HEK293T (cell line): ENCODE measurements around the gene ZNF184.
A peak's percentile ranks its signal among the peaks of the same experiment; 100 is the strongest.

Source experiments
- CTCF ChIA-PET: fragments of 350-600 bp; formaldehyde crosslinking; extraction: SDS; loops from one replicate; lab custom pipeline; 2021; ENCODE audit warnings: antibody characterized with exemption, inconsistent platforms; lab: Yijun Ruan, JAX
- POLR2A ChIA-PET: fragments of 350-600 bp; formaldehyde crosslinking; extraction: SDS; loops from one replicate; lab custom pipeline; 2020; ENCODE audit warnings: antibody characterized with exemption, inconsistent platforms; lab: Yijun Ruan, JAX
- DNase-seq: peaks from one replicate; pipeline ENCODE4 v3.0.0; 2012; ENCODE audit warnings: mixed read lengths; ENCODE audit errors: extremely low spot score
- ARNT ChIP-seq: fragments of 450-650 bp; IDR thresholded peaks from 2 replicates; pipeline ENCODE4 v1.6.1; 2017; ENCODE audit warnings: mild to moderate bottlenecking
- BHLHE40 ChIP-seq: fragments of 450-650 bp; IDR thresholded peaks from 2 replicates; pipeline ENCODE4 v1.6.1; 2016; ENCODE audit warnings: mild to moderate bottlenecking, moderate library complexity, borderline replicate concordance
- CTBP1 ChIP-seq: fragments of 450-650 bp; IDR thresholded peaks from 2 replicates; pipeline ENCODE4 v1.6.1; 2016; ENCODE audit warnings: borderline replicate concordance
- ELF4 ChIP-seq: fragments of 450-650 bp; IDR thresholded peaks from 2 replicates; pipeline ENCODE4 v1.6.1; 2017; ENCODE audit warnings: antibody characterized with exemption
- FOXA1 ChIP-seq: fragments of 450-650 bp; IDR thresholded peaks from 2 replicates; pipeline ENCODE4 v1.6.1; 2016; ENCODE audit warnings: mild to moderate bottlenecking
- FOXK2 ChIP-seq: fragments of 450-650 bp; IDR thresholded peaks from 2 replicates; pipeline ENCODE4 v1.6.1; 2016; ENCODE audit warnings: mild to moderate bottlenecking
- FOXM1 ChIP-seq: fragments of 450-650 bp; IDR thresholded peaks from 2 replicates; pipeline ENCODE4 v1.6.1; 2017; ENCODE audit warnings: mild to moderate bottlenecking, borderline replicate concordance
- HDGF ChIP-seq: fragments of 450-650 bp; IDR thresholded peaks from 2 replicates; pipeline ENCODE4 v1.6.1; 2017; ENCODE audit warnings: antibody characterized with exemption, borderline replicate concordance
- L3MBTL2 ChIP-seq: fragments of 450-650 bp; conservative IDR thresholded peaks from 2 replicates; pipeline ENCODE4 v1.6.1; 2016; ENCODE audit warnings: mild to moderate bottlenecking
- LEF1 ChIP-seq: fragments of 450-650 bp; IDR thresholded peaks from 2 replicates; pipeline ENCODE4 v1.6.1; 2017; ENCODE audit warnings: mild to moderate bottlenecking, borderline replicate concordance
- NFRKB ChIP-seq: fragments of 450-650 bp; IDR thresholded peaks from 2 replicates; pipeline ENCODE4 v1.6.1; 2016; ENCODE audit warnings: mild to moderate bottlenecking, moderate library complexity
- PKNOX1 ChIP-seq: fragments of 450-650 bp; IDR thresholded peaks from 2 replicates; pipeline ENCODE4 v1.6.1; 2016
- SP1 ChIP-seq: fragments of 450-650 bp; IDR thresholded peaks from 2 replicates; pipeline ENCODE4 v1.6.1; 2017
- SUZ12 ChIP-seq: fragments of 450-650 bp; IDR thresholded peaks from 2 replicates; pipeline ENCODE4 v1.6.1; 2016; ENCODE audit warnings: mild to moderate bottlenecking
- TARDBP ChIP-seq: fragments of 450-650 bp; IDR thresholded peaks from 2 replicates; pipeline ENCODE4 v1.6.1; 2016
- ZNF384 ChIP-seq: fragments of 450-650 bp; IDR thresholded peaks from 2 replicates; pipeline ENCODE4 v1.6.1; 2016

Gene ZNF184

GRCh38 chr6:27477318-27478013 is 4.6 kb upstream of the ZNF184 start:
- TF ChIP-seq SP1 (no peak), FOXM1 (no peak), SUZ12 (no peak), NFRKB (no peak), HDGF (no peak), LEF1 (no peak), BHLHE40 (no peak), ELF4 (no peak), ZNF384 (no peak), FOXA1 (no peak), FOXK2 (no peak), CTBP1 (no peak), L3MBTL2 (no peak), PKNOX1 (no peak), TARDBP (no peak), ARNT (no peak)
- POLR2A ChIA-PET, result interaction anchor here (0.9 kb wide), 1 partner anchor 140 kb away, joined by 3 read pairs; no protein-coding TSS in a partner anchor
- CTCF ChIA-PET, result no interaction called here
- DNase-seq, result no peak

GRCh38 chr6:27476090-27476489 is 3.2 kb upstream of the ZNF184 start:
- no peak for DNase-seq
- ChIA-PET CTCF (no interaction called here), POLR2A (no interaction called here)
- TF ChIP-seq TARDBP (no peak), SP1 (no peak), L3MBTL2 (no peak), ARNT (no peak), NFRKB (no peak), ELF4 (no peak), PKNOX1 (no peak), FOXK2 (no peak), SUZ12 (no peak), FOXM1 (no peak), ZNF384 (no peak), CTBP1 (no peak), LEF1 (no peak), HDGF (no peak), FOXA1 (no peak), BHLHE40 (no peak)

- TF ChIP-seq TARDBP, result no peak
- TF ChIP-seq L3MBTL2, result no peak
- TF ChIP-seq ARNT, result no peak
- TF ChIP-seq SP1, result no peak
- TF ChIP-seq NFRKB, result no peak
- TF ChIP-seq CTBP1, result no peak
- TF ChIP-seq PKNOX1, result no peak
- ChIA-PET CTCF (no interaction called here), POLR2A (no interaction called here)
- no peak for DNase-seq
Measured at GRCh38 chr6:27474672-27475071, 1.8 kb upstream of the ZNF184 start.

- no peak for DNase-seq
- TF ChIP-seq FOXA1, result no peak
- TF ChIP-seq NFRKB, result no peak
- TF ChIP-seq ELF4, result no peak
- TF ChIP-seq ARNT, result no peak
- no peak for TF ChIP-seq SUZ12
- TF ChIP-seq CTBP1, result no peak
- no peak for TF ChIP-seq L3MBTL2
- no peak for TF ChIP-seq LEF1
- no peak for TF ChIP-seq BHLHE40
- no peak for TF ChIP-seq PKNOX1
- ChIA-PET CTCF (no interaction called here), POLR2A (no interaction called here)
Measured at GRCh38 chr6:27474172-27474465, 1.2 kb upstream of the ZNF184 start.

GRCh38 chr6:27472182-27472616 is 706 bp downstream of the ZNF184 start:
- ChIA-PET CTCF (interaction anchor here (0.6 kb wide), 1 partner anchor 274 kb away, joined by 3 read pairs; no protein-coding TSS in a partner anchor), POLR2A (interaction anchor here (0.8 to 2.8 kb wide), 15 partner anchors 10 to 421 kb away, joined by 3 to 9 read pairs (median 5); partner anchors contain the start of genes POM121L2 and ZNF391)
- TF ChIP-seq TARDBP (0 out of 2 replicates have a peak, but pooled peaks have one; percentile 27), NFRKB (no peak)
- DNase-seq, result peak; percentile 48

GRCh38 chr6:27471365-27472115 is 1.4 kb downstream of the ZNF184 start:
- POLR2A ChIA-PET, result interaction anchor here (1.2 to 2.8 kb wide), 5 partner anchors 24 to 421 kb away, joined by 4 to 9 read pairs (median 8); partner anchors contain the start of genes POM121L2 and ZNF391
- no peak for DNase-seq
- CTCF ChIA-PET, result interaction anchor here (0.6 kb wide), 1 partner anchor 273 kb away, joined by 3 read pairs; no protein-coding TSS in a partner anchor
- TF ChIP-seq NFRKB (no peak), PKNOX1 (peak; percentile 57)
